GM12878 (cell line): Measurements from ENCODE around the gene ADAMTS13. TPM values are rescaled to one million over a fixed set of nuclear protein-coding genes. Genes with fewer than 3 reads are reported as not detected.

ENCODE experiments used
- ATAC-seq: fragments of 200-7000 bp; cut with Tn5 transposase; 3 replicates; pipeline ENCODE4 v1.9.1; 2020; ENCODE audit warnings: mild to moderate bottlenecking, moderate library complexity
- BruUV-seq: library from RNA; stranded (reverse); fragments of 400-500 nt; replicated peaks from 2 replicates; lab custom pipeline; 2021; lab: Mats Ljungman, UMichigan
- CTCF ChIA-PET: fragments of 300-600 bp; sonication (Branson Sonifier 250); formaldehyde crosslinking; extraction: SDS; loops from one replicate; lab custom pipeline; 2021; ENCODE audit warnings: inconsistent platforms; lab: Yijun Ruan, JAX
- POLR2A ChIA-PET: fragments of 350-600 bp; formaldehyde crosslinking; extraction: SDS; loops from one replicate; lab custom pipeline; 2021; ENCODE audit warnings: inconsistent platforms; lab: Charles Lee
- RAD21 ChIA-PET: fragments of 300-600 bp; sonication (Branson Sonifier 250); formaldehyde crosslinking; loops from one replicate; lab custom pipeline; 2023; ENCODE audit warnings: antibody characterized with exemption; ENCODE audit not compliant: unreplicated experiment; lab: Charles Lee
- SMC1A ChIA-PET: fragments of 300-600 bp; sonication (Branson Sonifier 250); formaldehyde crosslinking; loops from one replicate; lab custom pipeline; 2023; ENCODE audit not compliant: unreplicated experiment, uncharacterized antibody; lab: Charles Lee
- DNase-seq: peaks from one replicate; pipeline ENCODE4 v3.0.0-alpha.2; 2011; ENCODE audit warnings: low read depth, low spot score
- FAIRE-seq: peaks from 3 replicates; lab custom pipeline; 2011; peaks lifted over from hg19 to GRCh38; lab: Jason Lieb, UNC
- H2AFZ ChIP-seq: 2 replicates; pipeline ENCODE4 v1.6.0; 2011; ENCODE audit warnings: low read depth, low read length, control low read depth; ENCODE audit not compliant: control insufficient read depth
- H3K27ac ChIP-seq: 2 replicates; pipeline ENCODE4 v1.5.1; 2011; ENCODE audit warnings: control low read depth; ENCODE audit not compliant: control insufficient read depth, insufficient read depth
- H3K27me3 ChIP-seq, 2 experiments: replicated peaks in 1 of 2; 2 replicates each; pipeline versions ENCODE4 v1.6.0 to v1.6.1; 2011; ENCODE audit warnings: low read length in 1 of 2; ENCODE audit not compliant: control insufficient read depth in 2 of 2, insufficient read depth in 2 of 2
- H3K36me3 ChIP-seq, 2 experiments: 2 replicates each; pipeline ENCODE4 v1.5.1; 2011; ENCODE audit warnings: low read length in 1 of 2; ENCODE audit not compliant: control insufficient read depth in 2 of 2, insufficient read depth in 2 of 2
- H3K4me1 ChIP-seq: 2 replicates; pipeline ENCODE4 v1.6.1; 2011; ENCODE audit warnings: mild to moderate bottlenecking, low read length, moderate library complexity, mixed read lengths; ENCODE audit not compliant: control insufficient read depth, insufficient read depth
- H3K4me2 ChIP-seq: 2 replicates; pipeline ENCODE4 v1.6.0; 2011; ENCODE audit warnings: control low read depth; ENCODE audit not compliant: control insufficient read depth, insufficient read depth
- H3K4me3 ChIP-seq: fragments of 200-600 bp; sonication (generic); 2 replicates; pipeline ENCODE4 v1.5.1; 2016
- H3K79me2 ChIP-seq: 2 replicates; pipeline ENCODE4 v1.6.0; 2011; ENCODE audit warnings: low read length; ENCODE audit not compliant: control insufficient read depth, insufficient read depth
- H3K9ac ChIP-seq: 2 replicates; pipeline ENCODE4 v1.8.0; 2011; ENCODE audit warnings: low read length, control low read depth, mixed read lengths; ENCODE audit not compliant: control insufficient read depth, insufficient read depth
- H3K9me3 ChIP-seq: replicated peaks from 3 replicates; pipeline ENCODE4 v1.5.1; 2011; ENCODE audit warnings: mild to moderate bottlenecking, low read length; ENCODE audit not compliant: control insufficient read depth, insufficient read depth
- H4K20me1 ChIP-seq: 2 replicates; pipeline ENCODE4 v1.6.0; 2011; ENCODE audit not compliant: control insufficient read depth, insufficient read depth
- BRCA1 ChIP-seq: IDR thresholded peaks from 2 replicates; pipeline ENCODE4 v1.6.1; 2011; ENCODE audit warnings: low read depth, low read length, improper control_type of control experiment
- HDAC2 ChIP-seq: fragments of 200-600 bp; sonication (generic); IDR thresholded peaks from 2 replicates; pipeline ENCODE4 v1.6.1; 2017
- KAT2A ChIP-seq: conservative IDR thresholded peaks from 2 replicates; pipeline ENCODE4 v1.6.1; 2011; ENCODE audit warnings: low read depth, low read length; ENCODE audit not compliant: control insufficient read depth
- NR2C2 ChIP-seq: IDR thresholded peaks from 2 replicates; pipeline ENCODE4 v1.6.1; 2011; ENCODE audit warnings: borderline replicate concordance, low read depth; ENCODE audit not compliant: control insufficient read depth, insufficient read length
- WGBS: methylation state at CpG from one replicate; pipeline ENCODE4 v1.1.6; 2016; ENCODE audit warnings: low lambda C conversion rate; ENCODE audit not compliant: insufficient replicate concordance, insufficient coverage; ENCODE audit errors: missing lambda C conversion rate; 5-methylcytosine and 5-hydroxymethylcytosine counted together
- in situ Hi-C: fragments of 300-500 bp; cut with MboI; formaldehyde crosslinking; loops from 9 replicates; pipeline ENCODE4 v1.14.3; 2018; ENCODE audit warnings: mixed read lengths
- intact Hi-C: fragments of 100-400 bp; cut with micrococcal nuclease; formaldehyde crosslinking; loops from one replicate; pipeline ENCODE4 v1.14.2; 2022; ENCODE audit not compliant: unreplicated experiment
- polyA plus RNA-seq, 11 experiments: library from polyadenylated mRNA; depleted of rRNA in 4 of 11; unstranded in 6 of 11; stranded (reverse) in 5 of 11; fragments of >200 nt; fragmentation: Nextera tagmentation in 4 of 11; fragmentation: Illumina TruSeq in 1 of 11; extraction: Ambion mirVana in 4 of 11; extraction: Trizol in 1 of 11; gene quantifications; 1 replicate in 1 of 11; 2 replicates in 10 of 11; pipeline versions ENCODE4 v1.2.1 to v1.2.3, GENCODE V29; 2011 to 2016; ENCODE audit warnings: inconsistent platforms in 2 of 11, missing spikeins in 2 of 11, low read depth in 1 of 11
- total RNA-seq, 4 experiments: library from RNA; depleted of rRNA in 3 of 4; stranded (reverse); fragments of >200 nt in 3 of 4; fragmentation: Illumina TruSeq in 1 of 4; extraction: Trizol in 1 of 4; gene quantifications; 2 replicates each; pipeline versions ENCODE4 v1.2.1 to v1.2.3, GENCODE V29; 2013 to 2021
- TF ChIP-seq, protein P1 (sequence below): fragments of 450-650 bp; IDR thresholded peaks from 2 replicates; pipeline ENCODE4 v1.6.1; 2016; ENCODE audit warnings: mild to moderate bottlenecking, moderate library complexity, borderline replicate concordance

Gene ADAMTS13
- total and polyA plus RNA-seq, 10 of the 15 experiments (the other 5 are each of a cell fraction or from before 2014, with no cell fraction given): 0.08 to 2.4 (median 0.28) TPM

DNA sequence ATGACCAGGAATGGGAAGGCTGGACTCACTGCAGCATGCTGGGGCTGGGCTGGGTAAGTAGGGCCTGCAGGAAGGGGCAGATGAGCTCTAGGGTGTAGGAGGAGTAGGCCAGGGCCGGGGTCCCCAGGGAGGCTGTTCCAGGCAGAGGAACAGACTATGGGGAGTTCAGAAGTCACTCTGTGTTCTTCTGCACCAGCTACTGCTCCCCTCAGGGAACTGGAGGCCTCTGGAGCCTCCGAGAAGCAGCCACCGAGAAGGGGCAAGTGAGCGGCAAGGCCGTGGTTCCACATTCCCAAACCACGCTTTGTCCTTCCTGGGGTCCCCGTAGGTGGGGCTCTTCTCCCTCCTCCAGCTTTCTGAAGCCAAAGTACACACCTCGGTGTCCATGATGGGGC lies 65.2 kb downstream of the ADAMTS13 start:
- WGBS: 35% methylated on average over 8 of the region's 8 CpGs
- Histone ChIP-seq H3K27ac (no peak overlapping the region), H3K79me2 (no peaks in the 10 kb centered on the region), H3K4me1 (peaks cover 3% of the 10 kb centered on the region), H3K9me3 (no peaks in the 10 kb centered on the region; the same call in 2 of the 3 replicates), H2AFZ (no peak overlapping the region), H3K4me2 (no peak overlapping the region), H3K36me3 (no peaks in the 10 kb centered on the region), H3K9ac (no peak overlapping the region), H3K27me3 (no peaks in the 10 kb centered on the region; a peak in 3 of 4 replicates), H4K20me1 (no peaks in the 10 kb centered on the region), H3K4me3 (no peak overlapping the region)
- TF ChIP-seq BRCA1 (no peak), HDAC2 (no peak)
- DNase-seq (no peak), FAIRE-seq (no peak), ATAC-seq (no peak)
- intact Hi-C loops: loop anchor here (10.0 kb wide), 1 partner anchor 463 kb away; no protein-coding TSS in a partner anchor
- SMC1A ChIA-PET: interaction anchor here (1.2 kb wide), 1 partner anchor 8 kb away, joined by 3 read pairs; the partner anchor contains the start of gene SLC2A6
- in situ Hi-C loops: loop anchor here (5.0 kb wide), 1 partner anchor 300 kb away; no protein-coding TSS in a partner anchor
- CTCF ChIA-PET: interaction anchor here (0.6 to 7.7 kb wide), 17 partner anchors 8 to 382 kb away, joined by 3 to 61 read pairs (median 5); partner anchors contain the start of genes CACFD1 and REXO4
- RAD21 ChIA-PET: interaction anchor here (1.0 to 2.2 kb wide), 2 partner anchors 12 to 48 kb away, joined by 3 to 7 read pairs; no protein-coding TSS in a partner anchor
- POLR2A ChIA-PET: no interaction called here
- BruUV-seq: no TSS peak

DNA sequence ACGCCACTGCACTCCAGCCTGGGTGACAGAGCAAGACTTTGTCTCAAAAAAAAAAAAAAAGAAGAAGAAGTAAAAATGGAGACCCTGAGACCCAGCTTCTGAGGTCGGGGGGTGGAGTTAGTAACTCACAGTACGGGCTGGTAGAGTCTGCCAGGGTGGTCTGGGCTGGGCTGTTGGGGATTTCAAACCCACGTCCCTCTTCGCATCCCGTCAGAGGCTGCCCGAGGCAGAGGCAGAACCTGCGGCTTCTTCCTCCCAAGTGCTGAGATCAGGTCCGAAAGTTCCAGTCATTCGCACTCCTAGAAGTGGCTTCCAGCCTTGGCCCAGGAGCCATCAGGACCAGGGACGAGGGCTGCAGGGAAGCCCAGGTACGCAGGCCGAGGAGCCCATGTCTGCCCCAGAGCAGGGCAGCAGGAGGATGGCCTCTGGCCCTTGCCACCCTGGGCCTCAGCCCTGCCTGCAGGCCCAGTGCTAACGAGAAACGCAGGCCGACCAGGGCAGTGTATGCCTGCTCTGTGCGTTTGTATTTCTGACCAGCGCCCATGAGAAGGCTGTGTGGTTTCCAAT lies 66.6 kb downstream of the ADAMTS13 start:
- ATAC-seq (no peak), DNase-seq (no peak), FAIRE-seq (no peak)
- SMC1A ChIA-PET: no interaction called here
- Histone ChIP-seq H3K27me3 (no peaks in the 10 kb centered on the region; a peak in 3 of 4 replicates), H3K79me2 (no peaks in the 10 kb centered on the region), H3K9ac (no peak overlapping the region), H2AFZ (no peak overlapping the region), H3K4me2 (no peak overlapping the region), H3K4me1 (peaks cover 3% of the 10 kb centered on the region), H4K20me1 (no peaks in the 10 kb centered on the region), H3K4me3 (no peak overlapping the region), H3K9me3 (no peaks in the 10 kb centered on the region), H3K27ac (no peak overlapping the region), H3K36me3 (no peaks in the 10 kb centered on the region)
- TF ChIP-seq KAT2A (no peak), NR2C2 (no peak)
- TF ChIP-seq, protein P1, sequence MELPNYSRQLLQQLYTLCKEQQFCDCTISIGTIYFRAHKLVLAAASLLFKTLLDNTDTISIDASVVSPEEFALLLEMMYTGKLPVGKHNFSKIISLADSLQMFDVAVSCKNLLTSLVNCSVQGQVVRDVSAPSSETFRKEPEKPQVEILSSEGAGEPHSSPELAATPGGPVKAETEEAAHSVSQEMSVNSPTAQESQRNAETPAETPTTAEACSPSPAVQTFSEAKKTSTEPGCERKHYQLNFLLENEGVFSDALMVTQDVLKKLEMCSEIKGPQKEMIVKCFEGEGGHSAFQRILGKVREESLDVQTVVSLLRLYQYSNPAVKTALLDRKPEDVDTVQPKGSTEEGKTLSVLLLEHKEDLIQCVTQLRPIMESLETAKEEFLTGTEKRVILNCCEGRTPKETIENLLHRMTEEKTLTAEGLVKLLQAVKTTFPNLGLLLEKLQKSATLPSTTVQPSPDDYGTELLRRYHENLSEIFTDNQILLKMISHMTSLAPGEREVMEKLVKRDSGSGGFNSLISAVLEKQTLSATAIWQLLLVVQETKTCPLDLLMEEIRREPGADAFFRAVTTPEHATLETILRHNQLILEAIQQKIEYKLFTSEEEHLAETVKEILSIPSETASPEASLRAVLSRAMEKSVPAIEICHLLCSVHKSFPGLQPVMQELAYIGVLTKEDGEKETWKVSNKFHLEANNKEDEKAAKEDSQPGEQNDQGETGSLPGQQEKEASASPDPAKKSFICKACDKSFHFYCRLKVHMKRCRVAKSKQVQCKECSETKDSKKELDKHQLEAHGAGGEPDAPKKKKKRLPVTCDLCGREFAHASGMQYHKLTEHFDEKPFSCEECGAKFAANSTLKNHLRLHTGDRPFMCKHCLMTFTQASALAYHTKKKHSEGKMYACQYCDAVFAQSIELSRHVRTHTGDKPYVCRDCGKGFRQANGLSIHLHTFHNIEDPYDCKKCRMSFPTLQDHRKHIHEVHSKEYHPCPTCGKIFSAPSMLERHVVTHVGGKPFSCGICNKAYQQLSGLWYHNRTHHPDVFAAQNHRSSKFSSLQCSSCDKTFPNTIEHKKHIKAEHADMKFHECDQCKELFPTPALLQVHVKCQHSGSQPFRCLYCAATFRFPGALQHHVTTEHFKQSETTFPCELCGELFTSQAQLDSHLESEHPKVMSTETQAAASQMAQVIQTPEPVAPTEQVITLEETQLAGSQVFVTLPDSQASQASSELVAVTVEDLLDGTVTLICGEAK: no peak
- RAD21 ChIA-PET: interaction anchor here (1.2 kb wide), 2 partner anchors 45 to 302 kb away, joined by 3 read pairs; partner anchors contain the start of gene ADAMTSL2
- in situ Hi-C loops (loop anchor here (5.0 kb wide), 1 partner anchor 301 kb away; no protein-coding TSS in a partner anchor), intact Hi-C loops (loop anchor here (10.0 kb wide), 1 partner anchor 464 kb away; no protein-coding TSS in a partner anchor)
- POLR2A ChIA-PET: no interaction called here
- CTCF ChIA-PET: interaction anchor here (0.8 to 7.7 kb wide), 2 partner anchors 249 to 301 kb away, joined by 3 to 61 read pairs; no protein-coding TSS in a partner anchor
- BruUV-seq: no TSS peak
- WGBS: 26% methylated on average over 17 of the region's 18 CpGs
